GM11168 (cell line): Measurements from ENCODE around the gene CD4.

Source experiments
- in situ Hi-C: fragments of 300-500 bp; cut with MboI; formaldehyde crosslinking; loops from one replicate; pipeline ENCODE4 v1.12.0; 2022; ENCODE audit warnings: low sequenced_read_pairs; ENCODE audit not compliant: unreplicated experiment

The CD4 gene

GRCh38 chr12:6775185-6776174 lies 13.8 kb upstream of the CD4 start:
- in situ Hi-C loops = no loop called here

GRCh38 chr12:6777386-6777785 lies 11.9 kb upstream of the CD4 start:
- in situ Hi-C loops = no loop called here

DNA sequence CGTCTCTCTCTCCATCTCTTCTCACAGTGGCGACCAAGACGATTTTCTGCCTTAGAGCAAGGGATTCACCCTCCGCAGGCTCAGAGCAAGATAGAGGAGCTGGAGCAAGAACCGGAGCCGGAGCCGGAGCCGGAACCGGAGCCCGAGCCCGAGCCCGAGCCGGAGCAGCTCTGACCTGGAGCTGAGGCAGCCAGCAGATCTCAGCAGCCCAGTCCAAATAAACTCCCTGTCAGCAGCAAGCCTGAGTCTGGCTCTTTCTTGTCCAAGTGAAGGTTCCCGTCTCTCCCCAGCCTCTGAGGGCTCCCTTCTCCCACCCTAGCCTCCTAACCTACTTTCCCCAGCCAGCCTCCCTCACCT lies 11.1 kb upstream of the CD4 start:
- in situ Hi-C loops = no loop called here

DNA sequence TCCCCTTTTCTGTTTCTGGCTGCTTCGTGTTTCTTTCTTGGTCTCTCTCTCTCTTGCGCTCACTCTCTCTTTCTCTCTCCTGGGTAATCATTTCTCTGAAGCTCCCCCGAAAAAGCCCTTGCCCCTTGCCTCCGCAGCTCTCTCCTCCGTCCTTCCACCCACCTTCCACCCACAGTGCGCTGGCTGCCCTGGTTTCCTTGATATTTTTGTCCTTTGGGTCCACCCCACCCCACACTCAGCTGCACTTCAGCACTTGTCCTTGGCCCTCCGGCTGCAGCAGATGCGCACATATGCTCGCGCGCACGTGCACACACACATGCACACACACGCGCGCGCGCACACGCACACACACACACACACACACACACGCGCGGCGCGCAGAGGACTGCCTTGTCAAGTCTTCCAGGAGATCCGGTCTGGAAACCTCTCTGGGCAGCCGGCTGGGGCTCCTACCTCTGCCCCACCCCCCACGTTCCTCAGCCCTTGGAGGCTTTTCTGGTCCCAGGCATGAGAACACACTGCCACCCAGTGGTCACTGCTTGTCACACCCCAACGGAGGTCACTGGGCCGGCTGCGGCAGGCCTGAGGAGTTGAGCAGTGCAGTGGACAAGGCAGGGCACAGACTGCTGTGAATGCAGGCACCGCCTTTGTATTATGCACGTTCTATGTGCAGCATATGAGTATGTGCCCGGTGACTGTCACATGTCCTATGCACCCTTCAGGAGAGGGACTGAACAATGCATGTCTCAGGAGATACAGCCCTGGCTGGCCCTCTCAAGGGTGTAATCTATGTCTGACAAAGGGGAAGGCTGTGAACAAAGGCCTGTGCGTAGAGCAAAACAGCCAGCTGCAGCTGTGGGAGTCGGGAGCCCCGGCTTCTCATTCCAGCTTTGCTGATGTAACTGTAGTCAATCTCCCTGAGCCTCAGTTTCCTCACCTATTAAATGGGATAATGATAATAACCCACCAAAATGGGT lies 10.5 kb upstream of the CD4 start:
- in situ Hi-C loops = no loop called here

- in situ Hi-C loops = no loop called here
These were observed 9.5 kb upstream of the CD4 start for GRCh38 chr12:6779708-6780432.

- in situ Hi-C loops = no loop called here
These were observed 8.8 kb upstream of the CD4 start for GRCh38 chr12:6780573-6780972.

DNA sequence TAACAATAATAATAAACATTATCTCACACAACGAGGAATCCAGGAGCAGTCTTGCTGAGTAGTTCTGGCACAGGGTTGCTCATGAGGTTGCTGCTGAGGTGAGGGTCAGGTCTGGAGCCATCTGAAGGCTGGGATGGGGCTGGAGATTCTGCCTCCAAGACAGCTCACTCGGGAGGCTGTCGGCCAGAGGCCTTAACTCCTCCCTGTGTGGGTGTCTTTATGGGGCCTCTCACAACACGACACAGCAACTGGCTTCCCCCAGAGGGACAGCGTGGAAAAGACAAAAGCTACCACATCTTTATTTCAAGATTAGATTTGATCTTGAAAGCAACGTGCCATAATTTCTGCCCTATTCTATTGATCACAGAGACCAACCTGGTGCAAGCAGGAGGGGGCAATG lies 7.2 kb upstream of the CD4 start:
- in situ Hi-C loops = no loop called here

DNA sequence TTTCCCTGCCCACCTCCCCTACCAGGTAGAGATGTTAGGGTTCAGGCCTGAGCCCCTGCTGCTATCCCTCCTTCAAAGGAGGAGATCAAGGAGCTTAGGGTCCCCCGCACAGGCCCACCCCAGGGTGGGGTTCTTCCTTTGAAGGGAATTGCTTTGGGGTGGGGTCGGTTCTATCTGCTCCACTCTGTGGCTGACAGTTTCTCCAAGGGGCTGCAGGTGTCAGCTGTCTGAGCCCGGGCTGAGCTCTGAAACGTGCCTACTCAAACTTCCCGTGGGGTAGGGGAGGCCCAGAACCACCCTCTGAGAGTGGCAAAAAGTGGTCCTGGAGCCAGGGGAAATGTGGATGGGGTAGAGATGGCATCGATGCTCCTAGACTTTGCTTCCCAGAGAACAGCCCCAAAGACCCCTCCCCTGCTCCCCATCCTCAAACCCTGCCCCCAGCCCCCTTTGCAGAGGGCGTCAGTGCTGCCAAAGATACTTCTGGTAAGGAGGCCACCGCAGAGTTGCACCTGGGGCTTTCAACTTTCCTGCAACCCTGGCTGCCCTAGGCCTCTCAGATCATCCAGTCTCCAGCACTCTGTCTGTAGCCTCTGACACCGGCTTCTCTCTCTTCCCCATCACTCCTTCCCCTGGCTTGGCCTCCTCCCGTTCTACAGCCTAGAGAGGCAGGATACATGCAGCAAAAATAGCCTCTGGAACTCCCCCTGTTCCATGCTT lies 6.3 kb upstream of the CD4 start:
- in situ Hi-C loops = no loop called here

DNA sequence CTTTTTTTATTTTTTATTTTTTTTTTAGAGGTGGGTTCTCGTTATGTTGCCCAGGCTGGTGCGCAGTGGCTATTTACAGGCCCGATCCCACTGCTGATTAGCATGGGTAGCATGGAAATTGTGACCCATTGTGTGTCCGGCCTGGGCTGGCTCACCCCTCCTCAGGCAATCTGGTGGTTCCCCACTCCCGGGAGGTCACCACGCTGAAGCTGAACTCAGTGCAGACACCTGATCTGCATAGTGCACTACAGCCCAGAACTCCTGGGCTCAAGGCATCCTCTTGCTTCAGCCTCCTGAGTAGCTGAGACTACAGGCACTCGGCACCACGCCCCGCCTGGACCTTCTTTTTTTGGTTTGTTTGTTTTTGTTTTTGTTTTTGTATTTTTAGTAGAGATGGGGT lies 5.5 kb upstream of the CD4 start:
- in situ Hi-C loops = no loop called here

- in situ Hi-C loops = no loop called here
These were observed 5.0 kb upstream of the CD4 start for GRCh38 chr12:6784296-6784695.

GRCh38 chr12:6784761-6785160 lies 4.6 kb upstream of the CD4 start:
- in situ Hi-C loops = no loop called here

DNA sequence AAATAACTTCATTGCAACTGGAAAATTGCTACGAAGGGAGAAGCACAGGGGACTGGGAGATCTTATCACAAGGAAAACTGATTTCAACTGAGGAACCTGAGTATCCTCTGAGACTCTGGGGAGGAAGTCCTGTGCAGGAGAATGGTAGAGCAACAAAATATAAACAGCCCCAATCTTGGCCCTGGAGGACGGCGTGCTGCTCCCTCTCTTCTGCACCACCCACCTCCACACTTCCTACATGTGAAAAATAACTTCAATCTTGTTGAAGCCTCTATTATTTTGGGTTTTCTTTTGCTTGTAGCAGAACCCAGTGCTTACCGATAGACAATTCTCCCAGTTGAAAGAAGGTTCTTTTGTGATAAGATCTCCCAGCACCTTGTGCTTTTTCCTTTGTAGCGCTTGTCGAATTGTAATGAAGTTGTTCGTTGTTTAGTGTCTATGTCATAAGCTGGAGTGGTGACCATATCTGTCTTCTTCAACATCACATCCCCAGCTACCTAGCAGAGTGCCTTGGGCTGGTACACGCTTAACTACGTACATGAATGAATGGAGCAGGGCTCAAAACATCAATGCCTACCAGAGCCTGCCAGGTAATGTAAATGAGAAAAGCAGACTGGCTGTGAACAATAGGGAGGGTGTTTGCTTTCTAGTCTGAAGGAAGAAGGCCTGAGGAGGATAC lies 2.8 kb upstream of the CD4 start:
- in situ Hi-C loops = no loop called here

- in situ Hi-C loops = no loop called here
These were observed 2.0 kb upstream of the CD4 start for GRCh38 chr12:6787309-6787708.

DNA sequence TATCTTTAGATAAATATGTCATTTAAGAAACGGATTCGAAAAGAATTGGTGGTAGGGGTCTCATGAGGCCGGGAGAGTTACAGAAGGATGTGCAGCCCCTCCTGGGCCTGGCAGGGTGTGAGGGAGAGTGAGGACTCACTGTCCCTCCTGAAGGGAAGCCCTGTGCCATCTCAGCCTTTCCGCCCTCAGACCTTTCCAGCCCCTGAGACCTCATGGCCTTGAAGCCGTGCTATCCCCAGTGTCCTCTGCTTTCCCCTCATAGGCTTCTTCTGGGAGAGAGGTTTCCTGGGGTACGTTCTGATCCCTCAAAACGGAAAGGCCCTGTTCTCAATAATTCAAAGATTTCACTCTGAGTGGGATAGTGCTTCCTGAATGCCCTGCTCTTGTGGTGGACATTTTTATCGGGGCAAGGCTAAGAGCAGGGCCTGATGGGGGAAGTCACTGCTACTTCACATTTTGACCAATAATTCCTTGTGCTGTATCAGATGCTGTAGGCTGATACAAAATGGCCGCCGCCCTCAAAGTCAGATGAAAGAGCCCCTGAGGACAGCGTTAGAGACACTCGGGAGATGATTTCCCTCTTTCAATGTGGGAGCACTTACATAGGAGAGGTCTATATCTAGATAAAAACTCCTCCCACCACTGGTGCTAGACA lies 1.3 kb downstream of the CD4 start:
- in situ Hi-C loops = no loop called here

GRCh38 chr12:6791931-6792520 lies 2.7 kb downstream of the CD4 start:
- in situ Hi-C loops = no loop called here

DNA sequence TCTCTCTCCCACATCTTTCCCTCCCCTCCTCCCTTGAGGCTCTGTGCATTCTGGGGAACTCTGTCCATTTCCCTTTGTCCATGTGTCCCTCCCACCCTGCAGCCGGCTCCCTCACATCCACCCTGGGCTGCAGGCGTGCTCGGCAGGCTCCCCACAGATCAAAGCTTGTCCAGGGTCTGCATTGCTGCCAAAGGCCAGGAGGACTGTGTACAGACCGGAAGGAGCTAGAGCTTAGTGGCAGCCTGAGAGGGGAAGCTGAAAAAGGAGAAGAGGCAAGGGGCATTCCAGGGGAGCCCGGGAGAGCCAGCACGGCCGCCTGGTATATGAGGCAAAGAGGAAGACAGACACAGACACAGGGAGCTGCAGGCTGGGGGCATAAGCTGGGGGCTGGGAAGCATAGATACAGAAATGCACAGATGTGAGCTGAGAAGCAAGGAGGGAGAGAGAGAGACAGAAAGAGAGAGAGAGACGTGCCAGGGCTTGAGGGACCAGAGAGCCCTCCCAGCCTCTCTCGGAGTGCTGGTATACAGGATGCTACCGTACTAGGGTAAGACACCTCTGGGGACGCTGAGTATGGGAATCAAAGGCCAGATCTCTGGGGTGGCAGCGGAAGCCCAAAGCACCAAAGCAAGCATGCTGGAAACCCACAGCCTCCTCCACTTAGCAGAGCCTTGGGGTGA lies 3.3 kb downstream of the CD4 start:
- in situ Hi-C loops = no loop called here

- in situ Hi-C loops = no loop called here
These were observed 5.8 kb downstream of the CD4 start for GRCh38 chr12:6795088-6795487.

GRCh38 chr12:6796576-6796975 lies 7.2 kb downstream of the CD4 start:
- in situ Hi-C loops = no loop called here
